ENCODE results near the gene AKR1C3.
"Not testable (repeated sequence)": the region's sequence is repeated elsewhere in the genome, so short reads cannot be mapped to it uniquely, and the experiment has no call there.

Gene AKR1C3

GRCh38 chr10:5088703-5089261, 5.4 kb upstream of the AKR1C3 start:
- no peak for DNase-seq (ENCODE audit: low read depth)

- no peak for DNase-seq (ENCODE audit: low read depth)
These were observed 4.3 kb upstream of the AKR1C3 start for GRCh38 chr10:5089865-5090264.

DNA sequence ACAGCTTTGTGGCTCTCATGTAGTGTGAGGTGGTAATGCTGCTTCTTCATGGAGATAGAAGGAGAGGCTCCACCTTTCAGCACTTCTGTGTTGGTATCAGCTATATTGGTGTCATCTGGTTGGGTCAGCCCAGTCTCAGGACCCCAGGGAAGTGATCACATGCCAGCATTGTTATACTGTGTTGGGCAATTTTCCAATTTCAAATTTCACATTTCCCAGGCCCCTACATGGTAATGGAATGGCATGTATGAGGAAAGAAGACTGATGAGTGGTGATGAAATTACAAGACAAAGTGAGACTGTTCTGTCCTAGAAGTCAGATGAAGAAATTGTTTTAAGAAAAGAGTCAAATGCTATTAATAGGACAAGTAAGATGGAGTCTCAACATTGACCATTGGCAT, 3.7 kb upstream of the AKR1C3 start:
- no peak for DNase-seq (ENCODE audit: low read depth)

DNA sequence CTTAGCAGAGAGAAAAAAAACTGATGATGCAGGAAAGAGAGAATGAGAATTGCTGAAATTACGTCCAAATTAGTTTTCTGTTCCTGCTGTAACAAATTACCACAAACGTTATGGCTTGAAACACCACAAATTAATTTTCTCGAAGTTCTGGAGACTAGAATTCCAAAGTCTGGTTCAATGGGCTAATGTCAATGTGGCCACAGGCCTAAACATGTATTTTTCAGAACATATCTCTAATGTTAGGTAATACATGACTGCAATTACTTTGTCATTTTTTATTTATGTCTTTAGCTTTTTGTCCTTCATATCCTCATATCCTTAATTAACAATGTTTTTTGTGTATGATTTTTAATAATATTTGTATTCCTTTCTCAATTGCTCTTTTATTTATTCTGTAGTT, 3.0 kb upstream of the AKR1C3 start:
- no peak for DNase-seq (ENCODE audit: low read depth)

DNA sequence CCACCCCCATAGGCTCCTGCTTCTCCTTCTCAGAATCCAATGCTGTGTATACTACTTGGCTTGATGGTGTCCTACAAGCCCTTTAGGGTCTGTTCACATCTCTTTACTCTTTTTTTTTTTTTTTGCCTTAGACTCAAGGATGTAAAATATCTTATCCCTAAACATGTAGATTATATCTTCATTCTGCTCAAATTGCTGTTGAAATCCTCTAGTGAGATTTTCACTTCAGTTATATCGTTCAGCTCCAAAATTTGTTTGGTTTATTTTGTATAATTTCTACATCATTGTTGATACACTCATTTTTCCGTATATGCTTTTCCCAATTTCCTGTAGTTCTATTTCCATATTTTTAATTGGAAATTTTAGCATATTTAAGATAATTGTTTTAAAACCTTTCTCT, 1.8 kb upstream of the AKR1C3 start:
- no peak for DNase-seq (ENCODE audit: low read depth)

DNA sequence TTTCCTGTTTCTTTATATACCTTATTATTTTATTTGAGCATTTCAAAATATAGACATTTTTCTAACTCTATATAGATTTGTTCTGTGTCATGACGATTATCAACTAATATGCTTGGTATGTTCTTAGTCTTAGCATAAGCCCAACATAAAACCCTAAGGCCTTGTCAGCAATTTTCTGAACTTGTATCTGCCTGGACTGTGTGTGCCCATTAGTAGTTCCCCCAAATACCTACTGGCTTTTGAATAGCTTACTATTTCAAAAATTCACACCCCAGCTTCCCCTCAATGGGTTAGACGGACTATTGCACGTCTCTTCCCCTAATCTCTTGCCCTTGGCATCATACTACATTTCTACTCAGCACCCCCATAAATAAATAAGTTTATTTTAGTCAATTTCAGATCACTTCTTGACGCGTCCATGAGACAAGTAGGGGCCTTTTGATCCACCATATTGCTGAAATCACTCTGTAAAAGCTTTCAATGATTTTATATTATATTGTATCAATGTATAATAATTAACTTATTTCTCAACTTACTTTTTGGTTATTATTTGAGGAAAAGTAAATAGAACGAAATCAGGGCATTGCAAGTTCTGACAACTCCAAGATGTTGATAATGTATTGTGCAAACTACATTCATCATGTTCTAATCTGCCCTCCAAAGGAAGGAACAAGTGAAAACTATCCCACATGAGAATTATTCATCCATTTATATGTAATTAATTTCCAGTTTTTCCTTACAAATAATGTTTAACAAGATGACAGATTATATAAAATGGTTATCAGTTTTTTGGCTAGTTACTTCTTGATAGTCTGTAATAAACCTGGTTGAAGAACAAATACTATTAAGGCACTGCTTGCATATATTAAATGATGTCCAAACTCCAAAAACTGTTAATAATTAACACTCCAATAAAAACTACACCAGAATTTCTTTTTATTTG, 1.1 kb upstream of the AKR1C3 start:
- DNase-seq (ENCODE audit: low read depth), result no peak

GRCh38 chr10:5095687-5096086, 1.5 kb downstream of the AKR1C3 start:
- no peak for DNase-seq (ENCODE audit: low read depth)

- DNase-seq (ENCODE audit: low read depth), result no peak
These were observed 1.9 kb downstream of the AKR1C3 start for GRCh38 chr10:5096108-5096507.

DNA sequence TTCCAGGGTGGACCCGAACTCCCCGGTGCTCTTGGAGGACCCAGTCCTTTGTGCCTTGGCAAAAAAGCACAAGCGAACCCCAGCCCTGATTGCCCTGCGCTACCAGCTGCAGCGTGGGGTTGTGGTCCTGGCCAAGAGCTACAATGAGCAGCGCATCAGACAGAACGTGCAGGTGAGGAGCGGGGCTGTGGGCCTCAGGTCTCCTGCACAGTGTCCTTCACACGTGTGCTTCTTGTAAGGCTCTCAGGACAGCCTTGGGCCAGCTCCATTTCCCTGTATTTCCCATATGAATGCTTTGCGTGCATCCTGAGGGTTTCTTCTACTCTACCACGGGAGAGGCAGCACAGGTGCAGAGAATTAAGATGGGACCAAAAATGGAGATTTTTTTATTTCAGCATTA, 8.3 kb downstream of the AKR1C3 start:
- DNase-seq (ENCODE audit: low read depth), result not testable (repeated sequence)

DNA sequence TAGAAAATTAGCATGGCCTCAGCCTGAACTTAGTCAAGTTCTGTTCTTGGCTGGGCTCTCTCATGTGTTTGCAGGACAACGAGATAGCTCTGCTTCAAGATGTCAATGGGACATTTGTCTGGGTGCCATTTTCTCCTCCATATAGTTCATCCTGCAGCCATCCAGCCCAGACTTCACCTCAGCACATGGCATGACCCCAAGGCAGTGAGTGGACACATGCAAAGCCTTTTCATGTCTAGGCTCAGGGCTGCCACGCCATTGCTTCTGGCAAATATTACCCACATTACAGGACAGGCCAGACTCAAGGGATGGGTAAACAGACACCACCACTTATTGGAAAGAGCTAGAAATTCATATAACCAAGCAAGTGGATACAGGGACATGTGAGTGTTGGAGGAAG, 9.3 kb downstream of the AKR1C3 start:
- DNase-seq (ENCODE audit: low read depth), result no peak

GRCh38 chr10:5105626-5106025, 11.4 kb downstream of the AKR1C3 start:
- no peak for DNase-seq (ENCODE audit: low read depth)

- no peak for DNase-seq (ENCODE audit: low read depth)
These were observed 12.3 kb downstream of the AKR1C3 start for GRCh38 chr10:5106553-5106952.

GRCh38 chr10:5107860-5108526, 13.8 kb downstream of the AKR1C3 start:
- no peak for DNase-seq (ENCODE audit: low read depth)

- DNase-seq (ENCODE audit: low read depth), result no peak
These were observed 14.6 kb downstream of the AKR1C3 start for GRCh38 chr10:5108658-5109416.

GRCh38 chr10:5109861-5110260, 15.6 kb downstream of the AKR1C3 start:
- DNase-seq (ENCODE audit: low read depth), result not testable (repeated sequence)

DNA sequence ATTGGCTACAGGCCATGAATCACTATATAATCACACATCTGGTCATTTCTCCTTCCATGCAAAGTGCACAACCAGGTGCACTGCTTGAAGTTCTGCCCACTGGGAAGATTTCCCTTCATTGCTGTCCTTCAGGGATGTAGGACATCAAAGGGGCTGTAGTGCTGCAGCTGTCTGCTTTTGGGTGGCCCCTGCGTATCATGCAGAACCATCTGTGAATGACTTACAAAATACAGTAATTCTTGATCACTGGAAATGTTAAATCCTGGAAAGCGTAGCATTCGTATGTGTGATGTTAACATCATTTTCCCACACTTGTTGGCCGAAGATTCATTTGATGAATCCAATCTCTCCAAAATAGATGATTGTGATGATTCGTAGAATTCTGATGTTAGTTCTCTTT, 22.4 kb downstream of the AKR1C3 start:
- no peak for DNase-seq (ENCODE audit: low read depth)

- no peak for DNase-seq (ENCODE audit: low read depth)
These were observed 22.8 kb downstream of the AKR1C3 start for GRCh38 chr10:5117026-5117425.

GRCh38 chr10:5119997-5120396, 25.8 kb downstream of the AKR1C3 start:
- DNase-seq (ENCODE audit: low read depth), result not testable (repeated sequence)

DNA sequence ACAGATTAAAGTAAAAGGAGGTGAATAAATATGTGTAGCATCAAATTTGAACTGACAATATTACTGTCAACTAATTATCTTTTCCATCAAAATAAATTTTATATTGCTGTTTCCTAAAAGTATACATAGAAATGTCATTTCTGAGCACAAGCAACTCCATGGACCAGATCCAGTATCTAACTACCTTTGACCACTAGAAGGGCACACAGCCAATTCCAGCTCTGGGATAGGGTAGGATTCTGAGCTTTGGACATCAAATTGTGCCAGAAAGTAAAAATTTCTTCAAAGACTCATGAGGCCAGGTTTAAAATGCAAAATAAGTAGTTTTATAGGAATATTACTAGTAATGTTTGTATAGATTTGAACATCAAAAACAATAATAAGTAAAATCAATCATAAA, 29.7 kb downstream of the AKR1C3 start:
- DNase-seq (ENCODE audit: low read depth), result no peak

GRCh38 chr10:5125315-5126044, 31.3 kb downstream of the AKR1C3 start:
- DNase-seq (ENCODE audit: low read depth), result no peak

GRCh38 chr10:5135581-5135980, 41.4 kb downstream of the AKR1C3 start:
- DNase-seq (ENCODE audit: low read depth), result no peak
